ENCODE measurements around the gene SRRM1. TPM values are rescaled to one million over a fixed set of nuclear protein-coding genes. Genes with fewer than 3 reads are reported as not detected.

SRRM1 gene
- total and polyA plus RNA-seq, 2 experiments from 2014 or later: 118 to 666 TPM

- H4K20me1 ChIP-seq (replicated peaks; ENCODE audit: insufficient read depth): no peaks in the 10 kb centered on the region
- H3K27me3 ChIP-seq (ENCODE audit: insufficient read depth): no peaks in the 10 kb centered on the region
- H3K4me2 ChIP-seq: no peak overlapping the region
- no peak overlapping the region for H3K27ac ChIP-seq (ENCODE audit: low read depth)
- H3K9me2 ChIP-seq (ENCODE audit: insufficient read depth): no peaks in the 10 kb centered on the region
- H3K9me3 Mint-ChIP-seq: peaks cover 15% of the 10 kb centered on the region
- no peak for DNase-seq (ENCODE audit: low spot score)
- H3K36me3 Mint-ChIP-seq (ENCODE audit: low read depth): peaks cover 6% of the 10 kb centered on the region; the same call in 2 of the 3 replicates
- ATAC-seq: no peak
- H3K79me2 ChIP-seq (replicated peaks; ENCODE audit: insufficient read depth): no peaks in the 10 kb centered on the region
- H3K27ac Mint-ChIP-seq: no peak overlapping the region
- no peak for TF ChIP-seq EZH2 (IDR thresholded peaks at IDR 0.05; ENCODE audit: low read depth, unreplicated experiment)
- TF ChIP-seq EZH2phosphoT487 (IDR thresholded peaks at IDR 0.05; ENCODE audit: unreplicated experiment): no peak
- no peak for TF ChIP-seq JUNB (IDR thresholded peaks at IDR 0.05; ENCODE audit: unreplicated experiment)
- no peak for TF ChIP-seq STAT1 (IDR thresholded peaks at IDR 0.05; ENCODE audit: unreplicated experiment)
- TF ChIP-seq ZNF114 (CRISPR knock-in tag; IDR thresholded peaks at IDR 0.05): no peak
- TF ChIP-seq ZNF462 (CRISPR knock-in tag; IDR thresholded peaks at IDR 0.05): no peak
- no peak for TF ChIP-seq CREB1 (CRISPR knock-in tag; IDR thresholded peaks at IDR 0.05; ENCODE audit: low read depth)
- no peak for TF ChIP-seq ZNF331 (CRISPR knock-in tag; IDR thresholded peaks at IDR 0.05; ENCODE audit: low read depth)
- TF ChIP-seq CTCF (conservative IDR thresholded peaks at IDR 0.05; ENCODE audit: low read depth in 2 of 2): no peak
- TF ChIP-seq POLR2AphosphoS5 (IDR thresholded peaks at IDR 0.05; ENCODE audit: low read depth): no peak
- TF ChIP-seq NANOG (IDR thresholded peaks at IDR 0.05; ENCODE audit: borderline replicate concordance): no peak
- TF ChIP-seq ETS1 (IDR thresholded peaks at IDR 0.05): no peak
- TF ChIP-seq REST (IDR thresholded peaks at IDR 0.05; ENCODE audit: unreplicated experiment): no peak
- H3F3A ChIP-seq (replicated peaks; ENCODE audit: low read depth): peaks cover 5% of the 10 kb centered on the region; the same call in 1 of the 2 replicates
- peaks cover 21% of the 10 kb centered on the region for H3K4me1 Mint-ChIP-seq
- H2AFZ ChIP-seq: no peak overlapping the region
- H3K4me3 ChIP-seq: no peak overlapping the region
- no peaks in the 10 kb centered on the region for H3K36me3 ChIP-seq (ENCODE audit: insufficient read depth)
- peaks cover 19% of the 10 kb centered on the region for H3K27me3 Mint-ChIP-seq (ENCODE audit: insufficient read depth, low read depth, poor library complexity)
- H3K4me1 ChIP-seq (ENCODE audit: insufficient read depth): peaks cover 12% of the 10 kb centered on the region
- no peak overlapping the region for H3K4me3 Mint-ChIP-seq
Measured at GRCh38 chr1:24721533-24721932, 78.4 kb downstream of the SRRM1 start.
